ENCODE data around the gene GALR1. TPM values are rescaled to one million over a fixed set of nuclear protein-coding genes. Genes with fewer than 3 reads are reported as not detected.

Gene GALR1
- total and polyA plus RNA-seq, 2 experiments from 2014 or later, result not detected

- Histone ChIP-seq H4K20me1 (ENCODE audit: insufficient read depth) (no peaks in the 10 kb centered on the region), H3K27ac (no peak overlapping the region), H3K9ac (no peak overlapping the region), H3K9me2 (ENCODE audit: insufficient read depth) (no peaks in the 10 kb centered on the region), H3K79me2 (ENCODE audit: insufficient read depth) (no peaks in the 10 kb centered on the region), H3K4me2 (ENCODE audit: unreplicated experiment) (no peak overlapping the region), H3K4me1 (ENCODE audit: insufficient read depth) (no peaks in the 10 kb centered on the region), H3F3A (ENCODE audit: insufficient read depth) (no peaks in the 10 kb centered on the region), H3K27me3 (replicated peaks; ENCODE audit: insufficient read depth) (no peaks in the 10 kb centered on the region), H3K4me3 (no peak overlapping the region), H2AFZ (no peak overlapping the region), H3K36me3 (ENCODE audit: low read depth) (no peaks in the 10 kb centered on the region), H3K9me3 (ENCODE audit: low read depth) (no peaks in the 10 kb centered on the region)
- DNase-seq, result no peak
- TF ChIP-seq EZH2phosphoT487 (IDR thresholded peaks at IDR 0.05; ENCODE audit: insufficient read depth, low read depth) (no peak), EZH2 (IDR thresholded peaks at IDR 0.05; ENCODE audit: insufficient read depth, poor library complexity, severe bottlenecking) (no peak)
- in situ Hi-C loops (cut with MboI), result no loop called here
- 67 to 68% methylated on average over 23 of the region's 23 CpGs for WGBS, 2 experiments (ENCODE audit: low coverage in 1 of 2, low lambda C conversion rate in 2 of 2, missing lambda C conversion rate in 2 of 2)
These were observed 72.5 kb downstream of the GALR1 start for GRCh38 chr18:77321823-77322805.

DNA sequence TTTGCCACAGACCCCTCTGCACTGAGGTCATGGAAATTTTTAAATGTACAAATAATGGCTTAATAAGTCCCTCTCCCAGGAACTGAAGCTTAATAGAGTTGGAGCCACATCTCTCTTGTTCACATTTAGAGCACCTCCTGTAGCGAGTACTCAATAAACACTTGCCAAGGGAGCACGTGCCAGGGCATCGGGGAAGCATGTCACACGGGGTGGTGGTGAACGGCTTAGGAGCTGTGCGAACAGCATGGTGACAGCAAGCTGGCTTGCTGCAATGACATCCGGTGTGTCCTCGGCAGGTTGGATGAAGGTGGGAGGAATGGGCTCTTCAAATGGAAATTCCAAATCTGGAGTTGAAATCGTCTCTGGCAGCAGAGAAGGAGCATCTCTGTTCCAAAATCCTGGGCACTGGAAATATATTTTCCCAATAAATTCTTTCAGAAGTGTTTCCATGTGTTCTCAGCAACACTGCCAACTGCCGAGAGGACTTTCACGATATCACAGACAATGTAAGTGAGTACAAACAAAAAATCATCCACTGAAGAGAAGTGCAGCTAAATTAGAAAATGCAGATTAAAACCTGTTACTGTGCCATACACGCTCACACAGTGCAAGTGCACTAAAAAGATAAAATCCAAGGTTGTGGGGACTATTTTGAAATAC lies 74.1 kb downstream of the GALR1 start:
- H2AFZ ChIP-seq, result no peak overlapping the region
- H3K27ac ChIP-seq, result no peak overlapping the region
- no peak overlapping the region for H3K4me3 ChIP-seq
- H3K9ac ChIP-seq, result no peak overlapping the region
- no peaks in the 10 kb centered on the region for H3K9me3 ChIP-seq (ENCODE audit: low read depth)
- H3F3A ChIP-seq (ENCODE audit: insufficient read depth), result no peaks in the 10 kb centered on the region
- no peaks in the 10 kb centered on the region for H3K79me2 ChIP-seq (ENCODE audit: insufficient read depth)
- H3K9me2 ChIP-seq (ENCODE audit: insufficient read depth), result no peaks in the 10 kb centered on the region
- H3K4me2 ChIP-seq (ENCODE audit: unreplicated experiment), result no peak overlapping the region
- no peaks in the 10 kb centered on the region for H3K27me3 ChIP-seq (replicated peaks; ENCODE audit: insufficient read depth)
- in situ Hi-C loops (cut with MboI), result no loop called here
- H3K36me3 ChIP-seq (ENCODE audit: low read depth), result no peaks in the 10 kb centered on the region
- no peaks in the 10 kb centered on the region for H4K20me1 ChIP-seq (ENCODE audit: insufficient read depth)
- WGBS, 2 experiments (ENCODE audit: low coverage in 1 of 2, low lambda C conversion rate in 2 of 2, missing lambda C conversion rate in 2 of 2), result 3 to 4% methylated on average over 12 of the region's 12 CpGs
- TF ChIP-seq EZH2phosphoT487 (IDR thresholded peaks at IDR 0.05; ENCODE audit: insufficient read depth, low read depth) (no peak), EZH2 (IDR thresholded peaks at IDR 0.05; ENCODE audit: insufficient read depth, poor library complexity, severe bottlenecking) (no peak)
- no peaks in the 10 kb centered on the region for H3K4me1 ChIP-seq (ENCODE audit: insufficient read depth)
- no peak for DNase-seq

Other genes starting within 250 kb of the GALR1 start
- gene MBP, start 117.1 kb upstream of the GALR1 start, total RNA-seq (2014; rRNA removed; shearing (Covaris generic)), result 2.2 and 2.7 TPM in 2 replicates
- 2.9 and 3.3 TPM in 2 replicates for gene MBP, start 117.1 kb upstream of the GALR1 start, polyA plus RNA-seq (2016; fragmentation: Nextera tagmentation; extraction: Ambion mirVana)

Measured in GM23248 (cell line).